Naive thymus-derived CD4-positive, alpha-beta T cell (primary cell): ENCODE results near the gene KCNJ1. TPM values are rescaled to one million over a fixed set of nuclear protein-coding genes. Genes with fewer than 3 reads are reported as not detected.

ENCODE experiments used
- ATAC-seq: fragments of 150-1000 bp; cut with Tn5 transposase; 2 replicates; pipeline ENCODE4 v1.10.0; 2021; ENCODE audit warnings: mild to moderate bottlenecking, moderate library complexity
- CTCF ChIA-PET: fragments of 350-600 bp; sonication (Branson Sonifier 250); formaldehyde crosslinking; loops from one replicate; lab custom pipeline; 2021; ENCODE audit warnings: antibody characterized with exemption; lab: Charles Lee
- POLR2A ChIA-PET: fragments of 350-600 bp; sonication (Branson Sonifier 250); formaldehyde crosslinking; loops from one replicate; lab custom pipeline; 2021; ENCODE audit warnings: antibody characterized with exemption, inconsistent platforms; lab: Charles Lee
- DNase-seq, 9 donors: peaks; one replicate each; pipeline versions ENCODE4 v3.0.0 to v3.0.0-alpha.2; 2020 to 2022; ENCODE audit warnings: mixed read lengths in 1 of 9
- H3K27ac ChIP-seq: one replicate; pipeline ENCODE4 v1.7.0; 2013; ENCODE audit warnings: mild to moderate bottlenecking, low read depth, low read length, moderate library complexity
- H3K27me3 ChIP-seq, 2 donors: one replicate each; pipeline ENCODE4 v1.7.0; 2013; ENCODE audit warnings: low read length in 2 of 2, mild to moderate bottlenecking in 2 of 2, moderate library complexity in 2 of 2; ENCODE audit not compliant: control insufficient read depth in 2 of 2, insufficient read depth in 2 of 2
- H3K36me3 ChIP-seq, 3 experiments: 1 replicate in 2 of 3; 2 replicates in 1 of 3; pipeline ENCODE4 v1.7.0; 2013; ENCODE audit warnings: low read length in 3 of 3, mild to moderate bottlenecking in 3 of 3, moderate library complexity in 1 of 3; ENCODE audit not compliant: insufficient read depth in 3 of 3, control insufficient read depth in 2 of 3
- H3K4me1 ChIP-seq, 2 donors: one replicate each; pipeline ENCODE4 v1.7.0; 2013; ENCODE audit warnings: low read length in 2 of 2, mild to moderate bottlenecking in 2 of 2, moderate library complexity in 1 of 2; ENCODE audit not compliant: control insufficient read depth in 2 of 2, insufficient read depth in 2 of 2
- H3K4me3 ChIP-seq: 2 replicates; pipeline ENCODE4 v1.7.0; 2013; ENCODE audit warnings: mild to moderate bottlenecking, low read length
- H3K9me3 ChIP-seq, 3 experiments: 1 replicate in 2 of 3; 2 replicates in 1 of 3; pipeline ENCODE4 v1.7.0; 2013; ENCODE audit warnings: low read length in 3 of 3; ENCODE audit not compliant: control insufficient read depth in 2 of 3
- H3K27ac Mint-ChIP-seq, 9 donors: one replicate each; pipeline ENCODE4 v1.8.0; 2020 to 2022; ENCODE audit warnings: mixed read lengths in 9 of 9, mild to moderate bottlenecking in 8 of 9, moderate library complexity in 5 of 9, inconsistent platforms in 2 of 9
- H3K27me3 Mint-ChIP-seq, 5 donors: one replicate each; pipeline ENCODE4 v1.8.0; 2021 to 2022; ENCODE audit warnings: mixed read lengths in 5 of 5, mild to moderate bottlenecking in 1 of 5
- H3K36me3 Mint-ChIP-seq, 5 donors: one replicate each; pipeline ENCODE4 v1.8.0; 2020 to 2022; ENCODE audit warnings: mixed read lengths in 5 of 5, mild to moderate bottlenecking in 3 of 5, inconsistent platforms in 1 of 5
- H3K4me1 Mint-ChIP-seq, 7 donors: one replicate each; pipeline ENCODE4 v1.8.0; 2020 to 2022; ENCODE audit warnings: mixed read lengths in 7 of 7, mild to moderate bottlenecking in 3 of 7, inconsistent platforms in 1 of 7
- H3K4me3 Mint-ChIP-seq, 10 donors: one replicate each; pipeline ENCODE4 v1.8.0; 2020 to 2022; ENCODE audit warnings: mild to moderate bottlenecking in 10 of 10, mixed read lengths in 10 of 10, moderate library complexity in 6 of 10, inconsistent platforms in 2 of 10
- H3K9me3 Mint-ChIP-seq, 11 donors: one replicate each; pipeline ENCODE4 v1.8.0; 2020 to 2022; ENCODE audit warnings: mixed read lengths in 11 of 11, mild to moderate bottlenecking in 4 of 11, inconsistent platforms in 1 of 11, moderate library complexity in 1 of 11
- intact Hi-C, 2 donors: fragments of 100-400 bp; cut with micrococcal nuclease; formaldehyde crosslinking; loops; one replicate each; pipeline ENCODE4 v1.15.1; 2023
- polyA plus RNA-seq, 2 donors: library from polyadenylated mRNA; unstranded; fragments of 300-500 nt; fragmentation: Illumina TruSeq; gene quantifications; one replicate each; pipeline ENCODE4 v1.2.3, GENCODE V29; 2021
- total RNA-seq, 6 experiments: library from RNA in 5 of 6; stranded (reverse) in 5 of 6; gene quantifications; 1 replicate in 5 of 6; 2 replicates in 1 of 6; pipeline ENCODE4 v1.2.3 and lab custom pipeline; 2021 to 2026

KCNJ1 gene
- total and polyA plus RNA-seq, 7 experiments from 2014 or later: 0.12 to 0.22 TPM; not detected in 5

GRCh38 chr11:128877726-128878125 lies 10.6 kb upstream of the KCNJ1 start:
- Histone ChIP-seq H3K9me3 (no peaks in the 10 kb centered on the region), H3K36me3 (no peaks in the 10 kb centered on the region), H3K4me3 (no peak overlapping the region), H3K27me3 (peaks cover 0 to 4% of the 10 kb centered on the region in 2 donors), H3K27ac (no peak overlapping the region), H3K4me1 (no peaks in the 10 kb centered on the region)
- Mint-ChIP-seq H3K27me3 (peaks cover under 1 to 41% (median 13%) of the 10 kb centered on the region in 5 donors), H3K36me3 (no peaks in the 10 kb centered on the region), H3K4me1 (peaks cover 0 to 2% (median 0%) of the 10 kb centered on the region in 7 donors), H3K9me3 (no peaks in the 10 kb centered on the region), H3K27ac (no peak overlapping the region), H3K4me3 (no peak overlapping the region)
- ATAC-seq (no peak), DNase-seq (no peak)
- ChIA-PET CTCF (no interaction called here), POLR2A (no interaction called here)
- intact Hi-C loops: no loop called here

GRCh38 chr11:128876133-128876650 lies 9.1 kb upstream of the KCNJ1 start:
- DNase-seq (no peak), ATAC-seq (no peak)
- H3K4me1 ChIP-seq: no peaks in the 10 kb centered on the region
- H3K9me3 ChIP-seq: no peaks in the 10 kb centered on the region
- intact Hi-C loops: no loop called here
- Mint-ChIP-seq H3K27me3 (peaks cover 0 to 34% (median under 1%) of the 10 kb centered on the region in 5 donors), H3K9me3 (no peaks in the 10 kb centered on the region), H3K4me1 (peaks cover 0 to 2% (median 0%) of the 10 kb centered on the region in 7 donors), H3K4me3 (no peak overlapping the region), H3K36me3 (no peaks in the 10 kb centered on the region), H3K27ac (no peak overlapping the region)
- H3K27me3 ChIP-seq: peaks cover 0 to 1% of the 10 kb centered on the region in 2 donors
- H3K4me3 ChIP-seq: no peak overlapping the region
- POLR2A ChIA-PET: no interaction called here
- H3K27ac ChIP-seq: no peak overlapping the region
- CTCF ChIA-PET: no interaction called here
- H3K36me3 ChIP-seq: no peaks in the 10 kb centered on the region

- no peak overlapping the region for H3K27ac Mint-ChIP-seq
- ATAC-seq (no peak), DNase-seq (no peak)
- peaks cover 0 to 33% (median 0%) of the 10 kb centered on the region in 5 donors for H3K27me3 Mint-ChIP-seq
- H3K9me3 Mint-ChIP-seq: no peaks in the 10 kb centered on the region
- Histone ChIP-seq H3K27ac (no peak overlapping the region), H3K27me3 (no peaks in the 10 kb centered on the region), H3K36me3 (no peaks in the 10 kb centered on the region), H3K4me1 (no peaks in the 10 kb centered on the region), H3K4me3 (no peak overlapping the region), H3K9me3 (no peaks in the 10 kb centered on the region)
- no peaks in the 10 kb centered on the region for H3K36me3 Mint-ChIP-seq
- CTCF ChIA-PET: interaction anchor here (0.7 to 0.8 kb wide), 2 partner anchors 14 to 82 kb away, joined by 3 read pairs; no protein-coding TSS in a partner anchor
- H3K4me1 Mint-ChIP-seq: peaks cover 0 to 2% (median 0%) of the 10 kb centered on the region in 7 donors
- intact Hi-C loops: no loop called here
- H3K4me3 Mint-ChIP-seq: no peak overlapping the region
- POLR2A ChIA-PET: no interaction called here
These were observed 7.3 kb upstream of the KCNJ1 start for GRCh38 chr11:128874427-128874826.

- Mint-ChIP-seq H3K4me3 (no peak overlapping the region), H3K36me3 (no peaks in the 10 kb centered on the region), H3K9me3 (no peaks in the 10 kb centered on the region), H3K4me1 (peaks cover 0 to 2% (median 0%) of the 10 kb centered on the region in 7 donors), H3K27ac (no peak overlapping the region), H3K27me3 (peaks cover 0 to 29% (median 0%) of the 10 kb centered on the region in 5 donors)
- DNase-seq: no peak
- intact Hi-C loops: no loop called here
- H3K27me3 ChIP-seq: no peaks in the 10 kb centered on the region
- no peaks in the 10 kb centered on the region for H3K36me3 ChIP-seq
- H3K9me3 ChIP-seq: no peaks in the 10 kb centered on the region
- POLR2A ChIA-PET: no interaction called here
- H3K27ac ChIP-seq: no peak overlapping the region
- CTCF ChIA-PET: no interaction called here
- no peak for ATAC-seq
- no peaks in the 10 kb centered on the region for H3K4me1 ChIP-seq
- no peak overlapping the region for H3K4me3 ChIP-seq
These were observed 5.5 kb upstream of the KCNJ1 start for GRCh38 chr11:128872594-128872993.

GRCh38 chr11:128872094-128872493 lies 5.0 kb upstream of the KCNJ1 start:
- ATAC-seq: no peak

GRCh38 chr11:128871168-128871610 lies 4.1 kb upstream of the KCNJ1 start:
- DNase-seq: no peak

More at GRCh38 chr11:128872094-128872493, 5.0 kb upstream of the KCNJ1 start:
- Mint-ChIP-seq H3K36me3 (no peaks in the 10 kb centered on the region), H3K27me3 (peaks cover 0 to 30% (median 0%) of the 10 kb centered on the region in 5 donors), H3K27ac (no peak overlapping the region), H3K4me1 (peaks cover 0 to 2% (median 0%) of the 10 kb centered on the region in 7 donors), H3K4me3 (no peak overlapping the region), H3K9me3 (no peaks in the 10 kb centered on the region)
- H3K27me3 ChIP-seq: no peaks in the 10 kb centered on the region
- no peak overlapping the region for H3K4me3 ChIP-seq
- CTCF ChIA-PET: no interaction called here
- H3K9me3 ChIP-seq: no peaks in the 10 kb centered on the region
- H3K4me1 ChIP-seq: no peaks in the 10 kb centered on the region
- H3K36me3 ChIP-seq: no peaks in the 10 kb centered on the region
- intact Hi-C loops: no loop called here
- POLR2A ChIA-PET: no interaction called here
- H3K27ac ChIP-seq: no peak overlapping the region
- DNase-seq: no peak

More at GRCh38 chr11:128871168-128871610, 4.1 kb upstream of the KCNJ1 start:
- ChIA-PET POLR2A (no interaction called here), CTCF (no interaction called here)
- Histone ChIP-seq H3K27me3 (no peaks in the 10 kb centered on the region), H3K4me1 (no peaks in the 10 kb centered on the region), H3K36me3 (no peaks in the 10 kb centered on the region), H3K4me3 (no peak overlapping the region), H3K9me3 (no peaks in the 10 kb centered on the region), H3K27ac (no peak overlapping the region)
- peaks cover 0 to 2% (median 0%) of the 10 kb centered on the region in 7 donors for H3K4me1 Mint-ChIP-seq
- H3K9me3 Mint-ChIP-seq: no peaks in the 10 kb centered on the region
- no peak for ATAC-seq
- H3K36me3 Mint-ChIP-seq: no peaks in the 10 kb centered on the region
- intact Hi-C loops: no loop called here
- H3K27me3 Mint-ChIP-seq: peaks cover 0 to 32% (median 0%) of the 10 kb centered on the region in 5 donors
- H3K27ac Mint-ChIP-seq: no peak overlapping the region
- H3K4me3 Mint-ChIP-seq: no peak overlapping the region
